Stomach (tissue), 4 donors: ENCODE measurements around the gene ACD.

ENCODE experiments used
- CTCF ChIP-seq, 7 experiments: fragments of 450-650 bp in 4 of 7; fragments of 200-600 bp in 3 of 7; sonication (generic) in 3 of 7; IDR thresholded peaks; one replicate each; pipeline ENCODE4 v1.5.1; 2016 to 2019; ENCODE audit warnings: antibody characterized with exemption in 7 of 7, control low read depth in 2 of 7, mild to moderate bottlenecking in 1 of 7
- POLR2A ChIP-seq, 4 donors: fragments of 450-650 bp; IDR thresholded peaks; one replicate each; pipeline ENCODE4 v1.6.1; 2016; ENCODE audit warnings: antibody characterized with exemption in 4 of 4, control low read depth in 2 of 4, mild to moderate bottlenecking in 1 of 4, moderate library complexity in 1 of 4
- POLR2AphosphoS5 ChIP-seq, 3 donors: sonication (generic); formaldehyde crosslinking; IDR thresholded peaks; one replicate each; pipeline ENCODE4 v1.6.1; 2016; ENCODE audit warnings: antibody characterized with exemption in 3 of 3

GRCh38 chr16:67676516-67676915 is 16.5 kb upstream of the ACD start:
- TF ChIP-seq CTCF (IDR thresholded peaks at IDR 0.05): no peak
- TF ChIP-seq POLR2A (IDR thresholded peaks at IDR 0.05): no peak
- TF ChIP-seq POLR2AphosphoS5 (IDR thresholded peaks at IDR 0.05): no peak
